ENCODE results near the gene OTOL1.
"Not testable (repeated sequence)": the region's sequence is repeated elsewhere in the genome, so short reads cannot be mapped to it uniquely, and the experiment has no call there.

Gene OTOL1

GRCh38 chr3:161489395-161489794, 7.2 kb upstream of the OTOL1 start:
- no peaks in the 10 kb centered on the region for H3K36me3 ChIP-seq (ENCODE audit: insufficient read depth, low read length)
- H3K4me3 ChIP-seq (ENCODE audit: low read length, poor library complexity, severe bottlenecking), result no peak overlapping the region
- no peaks in the 10 kb centered on the region for H3K9me2 ChIP-seq (replicated peaks; ENCODE audit: low read depth, low read length)
- no peak overlapping the region for H3K4me2 ChIP-seq (ENCODE audit: low read depth, low read length, poor library complexity, severe bottlenecking)
- H3K9me3 ChIP-seq (ENCODE audit: insufficient read depth, low read depth, low read length), result no peaks in the 10 kb centered on the region
- no peaks in the 10 kb centered on the region for H3K27me3 ChIP-seq (ENCODE audit: insufficient read depth, low read length, poor library complexity, severe bottlenecking)
- H3K79me2 ChIP-seq (ENCODE audit: insufficient read depth, low read length), result no peaks in the 10 kb centered on the region
- no peaks in the 10 kb centered on the region for H3F3A ChIP-seq (ENCODE audit: low read depth)
- H3K4me1 ChIP-seq (ENCODE audit: insufficient read depth, low read length, poor library complexity, severe bottlenecking), result no peaks in the 10 kb centered on the region
- no peak overlapping the region for H3K9ac ChIP-seq (ENCODE audit: low read depth, low read length, poor library complexity, severe bottlenecking)
- H2AFZ ChIP-seq (ENCODE audit: low read length), result no peak overlapping the region
- TF ChIP-seq CTCF (conservative IDR thresholded peaks at IDR 0.05; ENCODE audit: low read length) (no peak), EZH2phosphoT487 (IDR thresholded peaks at IDR 0.05; ENCODE audit: borderline replicate concordance) (no peak)
- no peaks in the 10 kb centered on the region for H4K20me1 ChIP-seq (ENCODE audit: insufficient read depth, low read length, poor library complexity, severe bottlenecking)

- not testable (repeated sequence) for H3K4me2 ChIP-seq (ENCODE audit: low read depth, low read length, poor library complexity, severe bottlenecking); H3K27me3 ChIP-seq (ENCODE audit: insufficient read depth, low read length, poor library complexity, severe bottlenecking); H4K20me1 ChIP-seq (ENCODE audit: insufficient read depth, low read length, poor library complexity, severe bottlenecking); H3K36me3 ChIP-seq (ENCODE audit: insufficient read depth, low read length); H3K4me1 ChIP-seq (ENCODE audit: insufficient read depth, low read length, poor library complexity, severe bottlenecking); H3K79me2 ChIP-seq (ENCODE audit: insufficient read depth, low read length); H3K9ac ChIP-seq (ENCODE audit: low read depth, low read length, poor library complexity, severe bottlenecking); H3K9me2 ChIP-seq (replicated peaks; ENCODE audit: low read depth, low read length); H3F3A ChIP-seq (ENCODE audit: low read depth); H3K9me3 ChIP-seq (ENCODE audit: insufficient read depth, low read depth, low read length); H3K4me3 ChIP-seq (ENCODE audit: low read length, poor library complexity, severe bottlenecking); H2AFZ ChIP-seq (ENCODE audit: low read length)
Measured at GRCh38 chr3:161490845-161491244, 5.8 kb upstream of the OTOL1 start.

GRCh38 chr3:161498259-161498921, 1.8 kb downstream of the OTOL1 start:
- no peak overlapping the region for H2AFZ ChIP-seq (ENCODE audit: low read length)
- no peaks in the 10 kb centered on the region for H4K20me1 ChIP-seq (ENCODE audit: insufficient read depth, low read length, poor library complexity, severe bottlenecking)
- no peaks in the 10 kb centered on the region for H3K36me3 ChIP-seq (ENCODE audit: insufficient read depth, low read length)
- TF ChIP-seq EZH2phosphoT487 (IDR thresholded peaks at IDR 0.05; ENCODE audit: borderline replicate concordance) (no peak), CTCF (conservative IDR thresholded peaks at IDR 0.05; ENCODE audit: low read length) (no peak)
- no peak overlapping the region for H3K4me2 ChIP-seq (ENCODE audit: low read depth, low read length, poor library complexity, severe bottlenecking)
- H3K9me2 ChIP-seq (replicated peaks; ENCODE audit: low read depth, low read length), result no peaks in the 10 kb centered on the region
- no peaks in the 10 kb centered on the region for H3K79me2 ChIP-seq (ENCODE audit: insufficient read depth, low read length)
- no peaks in the 10 kb centered on the region for H3K4me1 ChIP-seq (ENCODE audit: insufficient read depth, low read length, poor library complexity, severe bottlenecking)
- H3K4me3 ChIP-seq (ENCODE audit: low read length, poor library complexity, severe bottlenecking), result no peak overlapping the region
- no peaks in the 10 kb centered on the region for H3F3A ChIP-seq (ENCODE audit: low read depth)
- no peaks in the 10 kb centered on the region for H3K27me3 ChIP-seq (ENCODE audit: insufficient read depth, low read length, poor library complexity, severe bottlenecking)
- no peak overlapping the region for H3K9ac ChIP-seq (ENCODE audit: low read depth, low read length, poor library complexity, severe bottlenecking)
- no peaks in the 10 kb centered on the region for H3K9me3 ChIP-seq (ENCODE audit: insufficient read depth, low read depth, low read length)
